NCI-H1694 treated with DMSO at 0.1 percent for 48 hours (cell line): ENCODE results near the gene PABPN1.

Experiments
- DNase-seq: peaks from one replicate; lab custom pipeline; 2025; lab: John Stamatoyannopoulos, UW

PABPN1 gene

DNA sequence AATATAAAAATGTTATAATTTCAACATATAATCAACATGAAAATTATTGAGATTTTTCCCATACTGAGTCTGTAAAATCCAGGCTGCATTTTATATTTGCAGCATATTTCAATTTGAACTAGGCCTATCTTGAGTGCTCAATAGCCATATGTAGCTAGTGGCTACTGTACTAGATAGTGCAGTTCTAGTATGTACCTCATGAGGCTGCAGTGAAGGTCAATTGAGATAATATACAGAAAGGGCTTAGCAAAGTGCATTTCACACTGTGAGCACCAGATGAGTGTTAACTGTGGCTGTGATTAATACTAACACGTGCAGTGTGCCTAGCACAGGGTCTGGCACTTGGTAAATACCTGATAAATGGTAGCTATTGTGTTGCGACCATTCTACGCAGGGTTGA is 36.8 kb downstream of the PABPN1 start:
- DNase-seq, result no peak

DNA sequence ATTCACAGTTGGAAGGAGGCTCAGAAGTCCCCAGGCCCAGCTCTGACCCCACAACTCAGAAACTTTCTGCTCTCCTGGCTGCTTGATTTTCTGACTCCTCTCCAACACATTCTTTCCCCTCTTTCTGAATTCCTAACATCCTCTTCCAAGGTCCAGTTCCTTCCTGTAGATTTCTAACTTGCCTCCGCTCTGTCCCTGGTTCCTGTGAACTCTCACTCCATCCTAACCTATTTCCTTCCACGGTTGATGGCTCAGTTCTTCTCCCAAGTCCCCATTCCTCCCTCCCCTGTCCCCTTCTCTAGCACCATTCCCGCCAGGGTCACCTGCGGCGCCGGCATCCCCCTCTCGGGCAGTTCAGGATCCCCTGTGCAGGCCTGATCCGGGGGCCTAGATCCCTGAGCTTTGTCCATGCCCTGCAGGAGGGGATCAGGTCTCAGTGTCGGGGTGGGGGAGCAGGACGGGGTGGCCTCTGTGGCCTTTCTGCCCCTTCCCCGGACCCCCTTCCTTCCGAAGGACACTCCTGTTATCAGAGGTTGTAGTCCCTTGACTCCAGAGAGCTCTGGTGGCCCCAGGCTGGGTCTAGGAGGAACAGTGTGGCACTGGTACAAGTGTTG is 37.4 kb downstream of the PABPN1 start:
- DNase-seq, result no peak

DNA sequence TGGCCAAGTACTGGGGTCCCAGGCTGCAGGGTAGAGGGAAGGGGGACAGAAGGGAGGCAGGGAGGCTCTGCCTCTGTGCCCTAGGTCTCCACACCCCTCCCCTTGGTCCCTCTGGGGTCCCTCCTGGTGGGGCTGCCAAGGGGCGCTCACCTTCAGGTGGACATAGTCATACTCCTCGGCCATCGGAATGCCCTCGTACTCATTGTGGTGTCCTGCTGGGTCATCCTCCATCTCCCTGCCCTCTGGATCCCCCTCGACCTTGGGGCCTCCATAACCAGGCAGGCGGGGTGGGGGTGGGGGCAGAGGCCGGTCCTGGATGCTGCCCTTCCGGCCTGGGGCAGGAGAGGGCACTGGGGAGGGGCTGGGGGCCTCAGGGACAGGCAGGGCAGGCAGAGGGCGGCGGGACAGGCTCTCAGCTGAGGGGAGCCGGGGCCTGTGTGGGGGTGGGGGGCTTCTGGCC is 37.9 kb downstream of the PABPN1 start:
- DNase-seq, result no peak

DNA sequence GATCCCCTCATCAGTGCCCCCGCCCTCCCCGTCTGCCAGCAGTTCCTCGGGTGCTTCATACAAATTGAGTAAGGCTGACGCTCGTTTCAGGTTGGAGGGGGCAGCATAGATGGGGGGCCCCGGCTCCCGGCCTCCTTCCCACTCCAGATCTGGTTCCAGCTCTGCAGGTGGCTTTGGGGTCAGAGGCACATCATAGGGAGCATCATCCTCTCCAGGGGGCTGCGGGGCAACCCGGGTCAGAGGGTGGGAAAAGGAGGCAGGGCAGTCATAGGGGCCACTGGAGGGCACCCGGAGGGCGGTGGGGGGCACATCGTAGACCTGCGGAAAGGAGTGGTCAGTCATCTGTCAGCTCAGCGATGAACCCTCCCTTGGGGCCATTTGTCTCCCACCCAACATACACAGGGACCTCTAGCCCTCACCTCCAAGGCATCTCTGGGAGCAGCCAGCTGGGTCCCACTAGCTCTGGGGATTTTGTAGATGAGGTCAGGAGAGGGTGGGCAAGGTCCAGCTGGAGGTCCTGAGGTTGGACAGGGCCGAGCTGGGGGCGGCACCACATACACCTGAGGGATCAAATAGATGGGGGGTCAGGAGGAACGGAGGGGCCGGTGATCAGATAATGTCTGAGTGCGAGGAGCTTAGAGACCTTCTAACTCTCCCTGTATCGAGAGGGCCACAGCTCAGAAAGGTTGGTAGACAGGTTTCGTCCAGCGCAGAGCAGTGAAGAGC is 38.6 kb downstream of the PABPN1 start:
- no peak for DNase-seq

DNA sequence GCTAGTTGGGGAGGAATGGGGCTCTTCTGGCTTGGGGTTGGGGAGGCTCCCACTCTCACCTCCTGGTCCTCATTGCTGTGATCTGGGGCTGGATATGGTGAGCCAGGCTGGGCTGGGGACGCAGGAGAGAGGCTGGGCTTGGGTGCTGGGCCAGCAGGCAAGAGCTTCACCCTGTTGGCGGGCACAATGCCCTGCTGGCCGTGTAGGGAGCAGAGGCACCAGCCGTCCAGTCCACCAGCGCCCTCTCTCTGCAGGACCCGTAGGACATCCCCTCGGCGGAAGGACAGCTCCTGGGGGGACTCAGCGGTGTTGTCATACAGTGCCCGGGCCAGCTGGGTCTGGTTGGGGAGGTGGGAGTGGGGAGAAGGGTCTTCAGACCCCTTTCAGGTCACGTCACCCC is 39.2 kb downstream of the PABPN1 start:
- DNase-seq, result no peak

DNA sequence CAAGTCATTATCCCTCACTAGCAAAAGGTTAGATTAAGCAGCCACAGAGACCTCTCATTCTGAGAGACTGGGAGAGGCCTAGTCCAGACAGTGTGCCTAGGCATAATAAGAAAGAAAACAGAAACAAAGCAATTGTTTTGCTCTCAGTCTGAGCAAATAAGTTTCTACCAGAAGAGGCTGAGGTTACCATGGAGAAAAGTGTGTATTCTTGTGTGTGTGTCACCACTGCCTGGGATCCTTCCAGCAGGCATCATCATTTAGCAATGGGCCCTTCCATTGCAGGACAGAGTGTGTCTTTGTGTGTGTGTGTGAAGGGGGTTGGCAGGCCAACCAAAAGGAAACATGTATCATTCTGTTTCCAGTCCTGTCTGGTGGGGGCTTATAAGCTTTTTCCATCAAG is 40.1 kb downstream of the PABPN1 start:
- no peak for DNase-seq

DNA sequence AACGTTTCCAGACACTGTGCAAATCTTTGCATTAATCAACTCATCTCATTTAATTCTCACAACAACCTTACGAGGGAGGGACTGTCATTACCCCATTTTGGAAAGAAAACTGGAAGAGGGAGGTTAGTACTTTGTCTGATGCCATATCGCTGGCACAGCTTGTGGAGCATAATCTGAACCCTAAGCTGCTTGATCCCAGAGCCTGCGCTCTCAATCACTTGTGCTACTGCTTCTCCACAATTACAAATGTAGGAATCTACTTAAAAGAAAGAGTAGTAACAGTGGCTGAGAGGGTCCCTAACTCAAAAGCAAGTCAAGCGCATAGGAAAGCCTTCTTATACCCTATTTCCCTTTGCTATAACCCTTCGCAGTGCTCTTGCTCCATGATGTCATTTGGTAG is 40.5 kb downstream of the PABPN1 start:
- DNase-seq, result no peak

DNA sequence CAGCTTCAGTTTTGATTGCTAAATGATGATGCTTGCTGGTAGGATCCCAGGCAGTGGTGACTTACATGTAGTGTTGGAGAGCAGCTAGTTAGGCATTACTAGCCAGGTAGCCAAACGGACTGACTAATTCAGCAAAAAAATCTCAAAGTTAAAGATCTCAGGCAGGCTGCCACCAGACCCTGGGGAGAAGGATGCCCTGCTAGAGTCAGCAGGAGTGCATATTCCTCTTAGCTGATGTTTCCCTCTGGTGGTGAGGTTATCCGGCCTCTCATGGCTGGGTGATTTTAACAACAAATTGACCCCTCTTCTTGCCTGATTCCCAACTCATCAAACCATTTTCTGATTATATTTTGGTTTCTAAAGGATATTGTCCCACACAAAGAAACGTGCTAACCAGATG is 40.9 kb downstream of the PABPN1 start:
- DNase-seq, result no peak

DNA sequence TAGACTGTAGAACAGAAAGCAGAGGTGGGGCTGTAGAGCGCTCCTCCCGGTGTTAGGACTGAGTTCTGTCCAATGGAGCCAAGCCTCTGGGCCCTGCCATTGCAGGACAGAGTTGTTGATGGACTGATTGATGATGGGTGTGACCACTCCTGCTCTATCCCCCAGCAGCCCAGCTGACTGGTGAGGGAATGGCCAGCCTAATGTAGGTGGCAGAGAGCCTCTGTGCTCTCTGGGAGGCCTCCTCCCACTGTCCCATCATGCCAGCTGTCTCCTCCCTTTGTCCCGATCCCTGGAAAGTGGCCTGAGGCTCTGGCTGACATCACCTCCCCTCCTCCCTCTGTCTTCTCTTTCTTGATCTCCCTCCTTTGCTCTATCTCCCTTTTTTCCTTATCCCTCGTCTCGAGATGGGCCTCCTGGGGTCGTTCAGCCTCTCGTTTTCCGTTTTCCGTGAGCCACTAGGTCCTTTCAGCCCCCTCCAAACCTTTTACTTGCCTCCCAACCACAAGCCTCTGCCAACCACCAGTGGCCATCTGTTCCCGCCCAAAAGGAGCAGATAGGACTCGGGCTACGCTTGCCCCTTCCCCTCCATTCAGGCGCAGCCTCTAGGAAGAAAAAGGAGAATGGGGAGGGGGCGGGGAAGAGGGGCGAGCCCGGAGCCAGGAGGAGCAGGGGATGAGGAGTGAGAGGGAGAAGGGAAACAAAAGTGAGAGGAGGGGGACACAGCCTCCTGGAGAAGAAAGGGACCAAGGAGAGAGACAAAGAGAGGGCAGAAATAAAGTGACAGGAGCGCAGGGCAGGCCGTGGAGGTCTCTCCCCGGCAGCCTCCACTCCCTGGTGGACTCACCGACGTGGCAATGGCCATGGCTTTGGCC is 43.1 kb downstream of the PABPN1 start:
- peak; percentile 48 for DNase-seq

DNA sequence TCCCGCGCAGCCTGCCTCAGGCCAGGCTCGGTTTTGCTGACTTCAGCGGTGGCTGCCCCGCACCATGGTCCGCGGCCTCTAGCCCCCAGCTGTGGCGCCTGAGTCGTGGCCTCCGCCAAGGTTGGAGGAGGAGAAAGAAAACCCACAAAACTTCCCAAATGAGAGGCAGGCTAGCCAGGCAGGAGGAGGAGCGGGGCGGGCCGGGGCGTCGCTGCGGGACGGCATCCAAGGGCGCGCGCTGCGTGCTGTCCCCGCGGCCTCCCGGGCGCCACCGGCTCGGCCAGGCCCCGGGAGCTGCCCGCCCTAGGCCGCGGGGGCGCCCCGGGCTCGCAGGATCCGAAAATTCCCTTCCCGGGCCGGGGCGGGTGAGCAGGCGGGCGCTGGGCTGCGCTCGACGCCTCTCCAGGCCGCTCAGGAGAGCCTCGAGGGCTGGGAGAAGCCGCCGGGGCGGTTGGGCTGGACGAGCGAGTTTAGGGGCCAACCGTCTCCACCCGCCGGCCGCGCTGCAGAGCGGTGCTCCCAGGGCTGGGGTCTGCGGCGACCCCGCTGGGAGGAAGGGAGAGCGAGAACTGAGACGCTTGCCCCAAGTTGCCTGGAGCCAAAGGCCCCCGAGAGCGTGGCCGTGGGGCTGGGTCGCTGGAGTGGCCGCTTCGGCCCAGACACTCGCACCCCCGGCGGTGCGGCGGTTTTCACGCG is 43.9 kb downstream of the PABPN1 start, which contains the start of gene EFS:
Gene EFS, minus strand, starts transcription at position 137 of the 696 bp plus-strand sequence. CDS start 147 bp downstream, outside the sequence.
- no peak for DNase-seq

DNA sequence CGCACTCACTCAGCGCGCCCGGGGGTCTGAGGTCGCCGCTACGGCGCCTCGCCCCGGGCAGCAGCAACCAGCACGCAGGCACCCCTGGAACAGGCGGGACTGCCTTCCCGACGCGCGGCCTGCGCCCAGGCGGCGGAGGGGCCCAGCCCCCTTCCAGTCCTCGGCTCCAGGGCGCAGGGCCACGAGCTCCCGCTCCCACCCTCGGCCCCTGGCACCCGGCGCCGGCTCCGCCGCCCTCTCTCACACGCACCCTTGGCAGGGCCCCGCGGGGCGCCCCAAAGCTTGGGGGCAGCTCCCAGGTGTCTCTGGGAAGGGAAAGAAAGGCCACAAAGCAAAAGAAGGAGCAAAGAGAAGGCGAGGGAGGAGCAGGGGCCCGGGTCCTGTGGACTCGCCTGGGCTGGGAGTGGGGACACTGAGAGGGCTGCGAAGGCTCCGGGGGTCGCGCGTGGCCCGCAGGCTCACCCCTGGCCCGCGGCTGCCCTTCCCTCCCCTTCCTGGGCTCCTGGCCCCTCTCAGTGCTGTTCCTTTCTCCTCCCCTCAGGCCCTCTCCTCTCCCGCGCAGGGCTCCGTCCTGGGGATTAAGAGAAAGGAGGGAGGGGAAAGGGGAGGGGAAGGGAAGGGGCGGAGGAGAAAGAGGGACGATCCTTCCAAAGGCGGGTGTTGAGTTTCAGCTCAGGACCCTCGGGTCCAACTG is 44.6 kb downstream of the PABPN1 start:
- DNase-seq, result peak; percentile 86

DNA sequence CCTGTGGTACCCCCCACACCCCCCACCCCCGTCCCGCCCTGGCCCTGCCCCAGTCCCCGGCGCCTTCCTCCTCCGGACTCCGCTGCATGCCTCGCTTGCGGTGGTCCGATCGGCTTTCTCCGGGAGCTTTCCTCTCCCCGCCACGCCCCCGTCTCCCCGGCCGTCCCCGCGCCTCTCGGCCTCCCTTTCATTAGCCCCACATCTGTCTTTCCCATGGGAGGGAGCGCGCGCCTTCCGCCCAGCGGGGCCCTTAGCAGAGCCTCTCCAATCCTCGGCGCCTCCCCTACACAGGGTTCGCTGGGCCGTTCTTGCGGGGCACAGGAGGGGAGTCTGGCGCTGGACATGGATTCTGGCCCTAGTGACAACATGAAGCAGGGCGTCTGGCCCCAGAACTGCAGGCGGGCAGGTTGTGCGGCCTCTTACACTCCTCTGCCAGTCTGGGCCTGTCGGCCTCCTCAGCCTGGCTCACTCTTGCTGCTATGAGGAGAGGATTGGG is 45.2 kb downstream of the PABPN1 start:
- DNase-seq, result peak; percentile 86

DNA sequence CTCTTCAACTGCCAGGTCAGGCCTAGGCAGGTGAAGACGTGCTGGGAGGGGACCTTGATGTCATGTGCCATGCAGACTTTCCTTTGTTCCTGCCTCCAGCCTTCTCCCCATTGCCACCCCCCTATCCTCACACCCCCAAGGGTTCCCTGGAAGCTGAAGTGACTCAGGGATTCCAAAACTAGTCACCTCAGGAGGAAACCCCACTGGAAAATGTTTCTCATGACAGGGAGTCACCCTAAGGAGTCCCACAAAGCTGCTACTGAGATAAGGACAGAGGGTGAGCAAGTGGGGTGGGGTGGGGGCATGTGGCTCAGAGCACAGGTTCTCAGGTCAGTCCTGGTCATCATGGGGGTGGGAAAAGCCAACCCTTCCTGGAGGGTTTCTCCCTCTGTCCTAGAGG is 49.0 kb downstream of the PABPN1 start:
- no peak for DNase-seq

DNA sequence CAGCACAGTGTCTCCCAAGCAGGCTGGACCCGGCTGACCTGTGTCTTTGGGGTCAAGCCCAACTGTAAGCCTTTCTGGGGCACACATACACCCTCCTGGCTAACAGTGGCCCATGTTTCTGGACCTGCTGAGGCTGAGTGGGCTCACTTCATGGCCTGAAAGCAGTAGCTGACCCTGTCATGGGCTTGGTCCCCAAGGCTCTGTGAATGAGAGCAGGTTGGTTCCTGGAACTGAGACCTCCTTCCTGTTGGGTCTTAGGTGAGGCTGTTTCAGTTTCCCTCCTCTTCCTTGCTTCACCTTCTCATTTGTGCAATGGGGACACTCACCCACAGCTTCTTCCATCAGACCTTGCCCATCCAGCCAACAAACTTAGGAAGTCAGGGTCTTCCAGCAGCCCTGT is 50.6 kb downstream of the PABPN1 start:
- no peak for DNase-seq

DNA sequence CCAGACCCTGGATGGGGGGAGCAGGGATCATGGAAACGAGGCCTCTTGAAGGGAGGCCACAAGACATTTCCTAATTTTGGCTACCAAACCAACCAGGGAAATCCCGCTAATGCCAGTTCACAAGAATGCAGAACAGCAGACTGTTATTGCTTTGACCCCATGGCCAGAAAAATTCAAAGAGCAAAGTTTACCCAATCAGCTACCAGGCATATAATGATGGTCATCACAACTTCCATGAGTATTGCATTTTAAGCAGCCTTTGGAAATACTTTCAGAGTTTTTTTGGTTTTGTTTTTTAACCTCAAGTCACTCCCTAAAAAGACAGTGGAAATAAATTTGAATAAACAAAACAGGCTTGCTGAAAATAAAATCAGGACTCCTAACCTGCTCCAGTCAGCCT is 51.3 kb downstream of the PABPN1 start, which contains the start of gene IL25:
Gene IL25, plus strand, starts transcription at position 301 of the 400 bp plus-strand sequence.
- no peak for DNase-seq

DNA sequence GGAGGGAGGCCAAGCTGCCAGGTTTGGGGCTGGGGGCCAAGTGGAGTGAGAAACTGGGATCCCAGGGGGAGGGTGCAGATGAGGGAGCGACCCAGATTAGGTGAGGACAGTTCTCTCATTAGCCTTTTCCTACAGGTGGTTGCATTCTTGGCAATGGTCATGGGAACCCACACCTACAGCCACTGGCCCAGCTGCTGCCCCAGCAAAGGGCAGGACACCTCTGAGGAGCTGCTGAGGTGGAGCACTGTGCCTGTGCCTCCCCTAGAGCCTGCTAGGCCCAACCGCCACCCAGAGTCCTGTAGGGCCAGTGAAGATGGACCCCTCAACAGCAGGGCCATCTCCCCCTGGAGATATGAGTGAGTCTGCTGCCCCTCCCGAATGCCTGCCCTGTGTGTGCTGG is 51.8 kb downstream of the PABPN1 start:
- no peak for DNase-seq
